ENCODE data around the gene TAOK3.
"Not testable (repeated sequence)": the region's sequence is repeated elsewhere in the genome, so short reads cannot be mapped to it uniquely, and the experiment has no call there.

Gene TAOK3

GRCh38 chr12:118344829-118345228 is 27.9 kb downstream of the TAOK3 start:
- DNase-seq (ENCODE audit: low read depth in 1 of 2, low spot score in 1 of 2), result no peak

- DNase-seq (ENCODE audit: low read depth in 1 of 2, low spot score in 1 of 2), result no peak
Measured at GRCh38 chr12:118342090-118342489, 30.6 kb downstream of the TAOK3 start.

- DNase-seq (ENCODE audit: low read depth in 1 of 2, low spot score in 1 of 2), result no peak
Measured at GRCh38 chr12:118337194-118337838, 35.4 kb downstream of the TAOK3 start.

GRCh38 chr12:118336123-118336522 is 36.6 kb downstream of the TAOK3 start:
- DNase-seq (ENCODE audit: low read depth in 1 of 2, low spot score in 1 of 2), result no peak

GRCh38 chr12:118334939-118335567 is 37.7 kb downstream of the TAOK3 start:
- no peak for DNase-seq (ENCODE audit: low read depth in 1 of 2, low spot score in 1 of 2)

GRCh38 chr12:118334241-118334640 is 38.5 kb downstream of the TAOK3 start:
- DNase-seq (ENCODE audit: low read depth in 1 of 2, low spot score in 1 of 2), result no peak

- DNase-seq (ENCODE audit: low read depth in 1 of 2, low spot score in 1 of 2), result no peak
Measured at GRCh38 chr12:118332511-118332910, 40.2 kb downstream of the TAOK3 start.

- no peak for DNase-seq (ENCODE audit: low read depth in 1 of 2, low spot score in 1 of 2)
Measured at GRCh38 chr12:118330421-118331018, 42.2 kb downstream of the TAOK3 start.

- DNase-seq (ENCODE audit: low read depth in 1 of 2, low spot score in 1 of 2), result no peak
Measured at GRCh38 chr12:118328486-118329330, 44.0 kb downstream of the TAOK3 start.

GRCh38 chr12:118327391-118327790 is 45.3 kb downstream of the TAOK3 start:
- DNase-seq (ENCODE audit: low read depth in 1 of 2, low spot score in 1 of 2), result no peak

- DNase-seq (ENCODE audit: low read depth in 1 of 2, low spot score in 1 of 2), result no peak
Measured at GRCh38 chr12:118326991-118327390, 45.7 kb downstream of the TAOK3 start.

GRCh38 chr12:118325081-118325480 is 47.6 kb downstream of the TAOK3 start:
- DNase-seq (ENCODE audit: low read depth in 1 of 2, low spot score in 1 of 2), result no peak

- no peak for DNase-seq (ENCODE audit: low read depth in 1 of 2, low spot score in 1 of 2)
Measured at GRCh38 chr12:118319627-118320026, 53.1 kb downstream of the TAOK3 start.

GRCh38 chr12:118318744-118319143 is 54.0 kb downstream of the TAOK3 start:
- DNase-seq (ENCODE audit: low read depth in 1 of 2, low spot score in 1 of 2), result no peak

- no peak for DNase-seq (ENCODE audit: low read depth in 1 of 2, low spot score in 1 of 2)
Measured at GRCh38 chr12:118317729-118318128, 55.0 kb downstream of the TAOK3 start.

GRCh38 chr12:118315821-118316220 is 56.9 kb downstream of the TAOK3 start:
- DNase-seq (ENCODE audit: low read depth in 1 of 2, low spot score in 1 of 2), result no peak

- no peak for DNase-seq (ENCODE audit: low read depth in 1 of 2, low spot score in 1 of 2)
Measured at GRCh38 chr12:118312578-118312977, 60.1 kb downstream of the TAOK3 start.

- DNase-seq (ENCODE audit: low read depth in 1 of 2, low spot score in 1 of 2), result no peak
Measured at GRCh38 chr12:118311666-118312065, 61.0 kb downstream of the TAOK3 start.

- DNase-seq (ENCODE audit: low read depth in 1 of 2, low spot score in 1 of 2), result no peak
Measured at GRCh38 chr12:118310320-118310719, 62.4 kb downstream of the TAOK3 start.

- not testable (repeated sequence) for DNase-seq (ENCODE audit: low read depth in 1 of 2, low spot score in 1 of 2)
Measured at GRCh38 chr12:118308006-118308405, 64.7 kb downstream of the TAOK3 start.

GRCh38 chr12:118307069-118307954 is 65.4 kb downstream of the TAOK3 start:
- DNase-seq (ENCODE audit: low read depth in 1 of 2, low spot score in 1 of 2), result peak in 1 of 2 donors; percentile 9

Measured in activated T-helper 1 cell treated with anti-CD3 and anti-CD28 coated beads, Interleukin-2, amount 50 U/mL, for 16 hours (primary cell).